Neural cell (in vitro differentiated cells): Measurements from ENCODE around the gene SLC25A40. TPM values are rescaled to one million over a fixed set of nuclear protein-coding genes. Genes with fewer than 3 reads are reported as not detected.
A peak's percentile ranks its signal among the peaks of the same experiment; 100 is the strongest.

Experiments
- H2AFZ ChIP-seq: fragments of 200-600, 300-800 bp; sonication (generic), shearing (Covaris generic); 2 replicates; pipeline ENCODE4 v1.6.0; 2014; ENCODE audit warnings: low read depth, mild to moderate bottlenecking, antibody characterized with exemption, low read length, moderate library complexity
- H3F3A ChIP-seq: fragments of 200-600 bp; shearing (Covaris generic); 2 replicates; pipeline ENCODE4 v1.6.1; 2016; ENCODE audit warnings: mild to moderate bottlenecking, moderate library complexity, mixed read lengths, antibody characterized with exemption, low read length; ENCODE audit not compliant: insufficient read depth, poor library complexity, severe bottlenecking
- H3K27ac ChIP-seq: fragments of 200-600, 300-800 bp; sonication (generic), shearing (Covaris generic); 2 replicates; pipeline ENCODE4 v1.5.1; 2014; ENCODE audit warnings: mild to moderate bottlenecking, low read length, moderate library complexity
- H3K27me3 ChIP-seq: fragments of 300-800, 200-600 bp; sonication (generic), shearing (Covaris generic); 2 replicates; pipeline ENCODE4 v1.6.0; 2014; ENCODE audit warnings: mild to moderate bottlenecking, low read depth, low read length, moderate library complexity; ENCODE audit not compliant: insufficient read depth
- H3K36me3 ChIP-seq: fragments of 300-800, 200-600 bp; sonication (generic), shearing (Covaris generic); 2 replicates; pipeline ENCODE4 v1.5.1; 2014; ENCODE audit warnings: mild to moderate bottlenecking, antibody characterized with exemption, low read length, moderate library complexity; ENCODE audit not compliant: insufficient read depth
- H3K4me2 ChIP-seq: fragments of 300-800, 200-600 bp; sonication (generic), shearing (Covaris generic); 2 replicates; pipeline ENCODE4 v1.6.0; 2014; ENCODE audit warnings: mild to moderate bottlenecking, low read length
- H3K4me3 ChIP-seq: fragments of 300-800, 200-600 bp; sonication (generic), shearing (Covaris generic); 2 replicates; pipeline ENCODE4 v1.5.1; 2014; ENCODE audit warnings: mild to moderate bottlenecking, low read length, moderate library complexity
- H3K79me2 ChIP-seq: fragments of 200-600 bp; shearing (Covaris generic); replicated peaks from 2 replicates; pipeline ENCODE4 v1.6.0; 2014; ENCODE audit warnings: mild to moderate bottlenecking, low read length, moderate library complexity; ENCODE audit not compliant: insufficient read depth
- H3K9ac ChIP-seq: fragments of 300-800, 200-600 bp; sonication (generic), shearing (Covaris generic); 2 replicates; pipeline ENCODE4 v1.6.1; 2016; ENCODE audit warnings: mild to moderate bottlenecking, low read length, mixed read lengths
- H3K9me2 ChIP-seq: fragments of 200-600 bp; shearing (Covaris generic); 2 replicates; pipeline ENCODE4 v1.6.1; 2016; ENCODE audit warnings: mild to moderate bottlenecking, low read length, mixed read lengths; ENCODE audit not compliant: insufficient read depth
- H3K9me3 ChIP-seq: fragments of 200-600, 300-800 bp; sonication (generic), shearing (Covaris generic); 2 replicates; pipeline ENCODE4 v1.6.1; 2016; ENCODE audit warnings: mild to moderate bottlenecking, mixed run types, low read length, moderate library complexity, mixed read lengths
- H4K20me1 ChIP-seq: fragments of 200-600 bp; shearing (Covaris generic); 2 replicates; pipeline ENCODE4 v1.6.1; 2016; ENCODE audit warnings: mild to moderate bottlenecking, mixed run types; ENCODE audit not compliant: insufficient read depth
- EP300 ChIP-seq: fragments of 450-650 bp; conservative IDR thresholded peaks from 2 replicates; pipeline ENCODE4 v1.6.1; 2014; ENCODE audit warnings: antibody characterized with exemption, mild to moderate bottlenecking, moderate library complexity; ENCODE audit not compliant: poor library complexity, severe bottlenecking
- EZH2 ChIP-seq: fragments of 200-600, 300-800 bp; shearing (Covaris generic), sonication (generic); IDR thresholded peaks from 2 replicates; pipeline ENCODE4 v1.6.1; 2014; ENCODE audit warnings: antibody characterized with exemption, low read length, borderline replicate concordance, mild to moderate bottlenecking; ENCODE audit not compliant: insufficient read depth, poor library complexity, severe bottlenecking
- MXI1 ChIP-seq: fragments of 450-650 bp; conservative IDR thresholded peaks from 2 replicates; pipeline ENCODE4 v1.6.1; 2014; ENCODE audit warnings: antibody characterized with exemption, mild to moderate bottlenecking; ENCODE audit not compliant: poor library complexity, severe bottlenecking
- POLR2AphosphoS5 ChIP-seq: IDR thresholded peaks from 2 replicates; pipeline ENCODE4 v1.6.1; 2012
- RAD21 ChIP-seq: fragments of 450-650 bp; conservative IDR thresholded peaks from 2 replicates; pipeline ENCODE4 v1.6.1; 2014; ENCODE audit warnings: antibody characterized with exemption, mild to moderate bottlenecking, moderate library complexity
- SMC3 ChIP-seq: fragments of 450-650 bp; conservative IDR thresholded peaks from 2 replicates; pipeline ENCODE4 v1.6.1; 2014; ENCODE audit warnings: antibody characterized with exemption, mild to moderate bottlenecking, moderate library complexity; ENCODE audit not compliant: poor library complexity
- TAF1 ChIP-seq: IDR thresholded peaks from 2 replicates; pipeline ENCODE4 v1.6.1; 2012; ENCODE audit warnings: low read depth
- polyA plus RNA-seq: library from polyadenylated mRNA; depleted of rRNA; stranded (reverse); fragments of >200 nt; gene quantifications from 2 replicates; pipeline ENCODE4 v1.2.3, GENCODE V29; 2014
- TF ChIP-seq, protein P1 (sequence below): fragments of 450-650 bp; IDR thresholded peaks from 2 replicates; pipeline ENCODE4 v1.5.1; 2014; ENCODE audit warnings: antibody characterized with exemption, mild to moderate bottlenecking, moderate library complexity; ENCODE audit not compliant: poor library complexity, severe bottlenecking
- TF ChIP-seq, protein P2 (sequence below): IDR thresholded peaks from 2 replicates; pipeline ENCODE4 v1.6.1; 2012; ENCODE audit warnings: borderline replicate concordance

The SLC25A40 gene
- polyA plus RNA-seq, 1 donor from 2014 or later, result 61.6 TPM

DNA sequence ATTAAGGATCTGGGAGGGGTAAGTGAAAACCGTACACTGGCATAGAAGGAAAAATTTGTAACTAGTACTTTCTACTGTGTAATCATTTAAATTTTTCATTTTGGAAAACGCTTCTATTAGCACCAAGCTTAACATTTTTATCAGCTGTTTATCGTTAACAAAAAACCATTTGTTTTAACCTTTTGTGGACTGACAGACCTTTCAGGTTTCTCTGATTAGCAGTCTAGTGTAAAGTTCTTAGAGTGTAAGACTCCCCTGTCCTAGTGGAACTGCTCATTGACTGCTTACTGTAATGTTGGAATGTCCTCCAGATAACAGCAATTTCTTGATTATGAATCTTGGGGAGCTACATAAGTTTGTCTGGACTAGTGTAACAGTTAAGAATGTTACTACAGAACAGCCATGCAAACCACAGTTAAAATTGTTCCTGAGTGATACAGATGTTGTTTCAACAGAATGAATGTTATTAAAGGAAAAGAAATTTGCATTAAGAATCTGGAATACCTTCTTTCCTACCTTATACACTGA, 2.1 kb upstream of the SLC25A40 start:
- Histone ChIP-seq H3K9ac (no peak overlapping the region), H4K20me1 (no peaks in the 10 kb centered on the region), H3K27me3 (no peaks in the 10 kb centered on the region), H3K9me3 (no peaks in the 10 kb centered on the region), H3K4me3 (peak overlapping the region; percentile 90), H3K9me2 (no peaks in the 10 kb centered on the region), H3F3A (peaks cover 3% of the 10 kb centered on the region), H3K27ac (no peak overlapping the region), H3K79me2 (peaks cover 60% of the 10 kb centered on the region), H2AFZ (no peak overlapping the region), H3K36me3 (no peaks in the 10 kb centered on the region), H3K4me2 (peak overlapping the region; percentile 89)
- TF ChIP-seq, protein P1, sequence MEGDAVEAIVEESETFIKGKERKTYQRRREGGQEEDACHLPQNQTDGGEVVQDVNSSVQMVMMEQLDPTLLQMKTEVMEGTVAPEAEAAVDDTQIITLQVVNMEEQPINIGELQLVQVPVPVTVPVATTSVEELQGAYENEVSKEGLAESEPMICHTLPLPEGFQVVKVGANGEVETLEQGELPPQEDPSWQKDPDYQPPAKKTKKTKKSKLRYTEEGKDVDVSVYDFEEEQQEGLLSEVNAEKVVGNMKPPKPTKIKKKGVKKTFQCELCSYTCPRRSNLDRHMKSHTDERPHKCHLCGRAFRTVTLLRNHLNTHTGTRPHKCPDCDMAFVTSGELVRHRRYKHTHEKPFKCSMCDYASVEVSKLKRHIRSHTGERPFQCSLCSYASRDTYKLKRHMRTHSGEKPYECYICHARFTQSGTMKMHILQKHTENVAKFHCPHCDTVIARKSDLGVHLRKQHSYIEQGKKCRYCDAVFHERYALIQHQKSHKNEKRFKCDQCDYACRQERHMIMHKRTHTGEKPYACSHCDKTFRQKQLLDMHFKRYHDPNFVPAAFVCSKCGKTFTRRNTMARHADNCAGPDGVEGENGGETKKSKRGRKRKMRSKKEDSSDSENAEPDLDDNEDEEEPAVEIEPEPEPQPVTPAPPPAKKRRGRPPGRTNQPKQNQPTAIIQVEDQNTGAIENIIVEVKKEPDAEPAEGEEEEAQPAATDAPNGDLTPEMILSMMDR, result no peak
- no peak for TF ChIP-seq EZH2
- TF ChIP-seq TAF1, result no peak
- TF ChIP-seq POLR2AphosphoS5, result no peak
- TF ChIP-seq SMC3, result no peak
- TF ChIP-seq RAD21, result no peak
- TF ChIP-seq, protein P2, sequence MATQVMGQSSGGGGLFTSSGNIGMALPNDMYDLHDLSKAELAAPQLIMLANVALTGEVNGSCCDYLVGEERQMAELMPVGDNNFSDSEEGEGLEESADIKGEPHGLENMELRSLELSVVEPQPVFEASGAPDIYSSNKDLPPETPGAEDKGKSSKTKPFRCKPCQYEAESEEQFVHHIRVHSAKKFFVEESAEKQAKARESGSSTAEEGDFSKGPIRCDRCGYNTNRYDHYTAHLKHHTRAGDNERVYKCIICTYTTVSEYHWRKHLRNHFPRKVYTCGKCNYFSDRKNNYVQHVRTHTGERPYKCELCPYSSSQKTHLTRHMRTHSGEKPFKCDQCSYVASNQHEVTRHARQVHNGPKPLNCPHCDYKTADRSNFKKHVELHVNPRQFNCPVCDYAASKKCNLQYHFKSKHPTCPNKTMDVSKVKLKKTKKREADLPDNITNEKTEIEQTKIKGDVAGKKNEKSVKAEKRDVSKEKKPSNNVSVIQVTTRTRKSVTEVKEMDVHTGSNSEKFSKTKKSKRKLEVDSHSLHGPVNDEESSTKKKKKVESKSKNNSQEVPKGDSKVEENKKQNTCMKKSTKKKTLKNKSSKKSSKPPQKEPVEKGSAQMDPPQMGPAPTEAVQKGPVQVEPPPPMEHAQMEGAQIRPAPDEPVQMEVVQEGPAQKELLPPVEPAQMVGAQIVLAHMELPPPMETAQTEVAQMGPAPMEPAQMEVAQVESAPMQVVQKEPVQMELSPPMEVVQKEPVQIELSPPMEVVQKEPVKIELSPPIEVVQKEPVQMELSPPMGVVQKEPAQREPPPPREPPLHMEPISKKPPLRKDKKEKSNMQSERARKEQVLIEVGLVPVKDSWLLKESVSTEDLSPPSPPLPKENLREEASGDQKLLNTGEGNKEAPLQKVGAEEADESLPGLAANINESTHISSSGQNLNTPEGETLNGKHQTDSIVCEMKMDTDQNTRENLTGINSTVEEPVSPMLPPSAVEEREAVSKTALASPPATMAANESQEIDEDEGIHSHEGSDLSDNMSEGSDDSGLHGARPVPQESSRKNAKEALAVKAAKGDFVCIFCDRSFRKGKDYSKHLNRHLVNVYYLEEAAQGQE, result no peak
- no peak for TF ChIP-seq MXI1
- TF ChIP-seq EP300, result no peak

DNA sequence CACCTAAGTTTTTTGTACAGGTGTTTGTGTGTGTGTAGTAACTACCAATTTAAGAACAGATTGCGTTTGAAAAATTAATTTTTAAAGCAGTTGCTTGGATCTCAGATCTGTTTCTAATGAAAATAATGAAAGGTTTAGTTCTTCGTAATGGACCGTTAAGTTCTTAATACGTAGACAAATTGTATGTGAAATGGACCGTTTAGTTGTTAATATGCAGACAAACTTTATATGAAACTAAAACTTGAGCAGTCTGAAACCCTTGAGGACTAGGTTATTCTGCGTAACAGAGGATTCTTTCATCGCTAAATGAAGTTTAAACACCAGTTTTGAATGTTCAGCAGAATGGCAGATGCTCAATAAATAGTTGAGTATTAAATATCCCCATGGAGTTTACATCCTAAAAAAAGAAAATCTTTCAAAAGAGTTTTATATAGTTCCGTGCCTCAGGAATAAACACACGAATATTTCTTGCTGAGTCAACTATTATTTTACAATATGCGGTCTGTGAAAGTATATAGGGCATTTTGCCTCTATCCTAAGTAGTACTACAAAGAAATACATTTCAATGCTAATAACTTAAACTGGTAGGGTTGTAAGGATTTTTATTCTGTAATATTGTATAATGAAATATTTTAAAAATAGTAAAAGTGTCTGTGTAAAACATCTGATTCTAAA, 1.3 kb upstream of the SLC25A40 start:
- Histone ChIP-seq H3K79me2 (peaks cover 52% of the 10 kb centered on the region), H2AFZ (peak overlapping the region; percentile 90)
- no peak for TF ChIP-seq RAD21
- no peak for TF ChIP-seq MXI1
- TF ChIP-seq, protein P2, result no peak
- TF ChIP-seq POLR2AphosphoS5, result no peak
- TF ChIP-seq EZH2, result no peak
- TF ChIP-seq TAF1, result no peak

More for the DNA sequence above, 1.3 kb upstream of the SLC25A40 start:
- no peaks in the 10 kb centered on the region for H3K27me3 ChIP-seq
- H3K4me3 ChIP-seq, result peak overlapping the region; percentile 90
- no peaks in the 10 kb centered on the region for H3K9me2 ChIP-seq
- peak overlapping the region; percentile 89 for H3K4me2 ChIP-seq
- no peaks in the 10 kb centered on the region for H3K36me3 ChIP-seq
- H4K20me1 ChIP-seq, result no peaks in the 10 kb centered on the region
- H3K9ac ChIP-seq, result peak overlapping the region; percentile 80
- no peaks in the 10 kb centered on the region for H3K9me3 ChIP-seq
- H3K27ac ChIP-seq, result peak overlapping the region; percentile 75
- peaks cover 3% of the 10 kb centered on the region for H3F3A ChIP-seq
